Esophagus muscularis mucosa (tissue), 4 donors: Measurements from ENCODE around the gene NAPA. TPM values are rescaled to one million over a fixed set of nuclear protein-coding genes. Genes with fewer than 3 reads are reported as not detected.

Experiments used
- DNase-seq: peaks from one replicate; pipeline ENCODE4 v3.0.0-alpha.2; 2017; ENCODE audit errors: extremely low spot score
- H3K27ac ChIP-seq, 4 donors: fragments of 200-600 bp; sonication (generic); replicated peaks in 1 of 4; 1 replicate in 3 of 4; 2 replicates in 1 of 4; pipeline ENCODE4 v1.5.1; 2016 to 2019; ENCODE audit warnings: mild to moderate bottlenecking in 1 of 4
- H3K27me3 ChIP-seq, 4 donors: fragments of 200-600 bp; sonication (generic); one replicate each; pipeline versions ENCODE4 v1.5.1 to v1.6.0; 2016 to 2019
- H3K36me3 ChIP-seq, 4 donors: fragments of 200-600 bp; sonication (generic); one replicate each; pipeline ENCODE4 v1.5.1; 2016 to 2019
- H3K4me1 ChIP-seq, 4 donors: fragments of 200-600 bp; sonication (generic); one replicate each; pipeline ENCODE4 v1.5.1; 2016 to 2019
- H3K4me3 ChIP-seq, 4 donors: fragments of 200-600 bp; sonication (generic); 1 replicate in 2 of 4; 2 replicates in 2 of 4; pipeline ENCODE4 v1.5.1; 2016 to 2019; ENCODE audit warnings: mild to moderate bottlenecking in 4 of 4, moderate library complexity in 1 of 4
- H3K9me3 ChIP-seq, 4 donors: fragments of 200-600 bp; sonication (generic); 1 replicate in 3 of 4; 2 replicates in 1 of 4; pipeline ENCODE4 v1.5.1; 2016 to 2019
- CTCF ChIP-seq, 3 experiments: fragments of 200-600 bp in 2 of 3; fragments of 450-650 bp in 1 of 3; sonication (generic) in 2 of 3; IDR thresholded peaks; one replicate each; pipeline ENCODE4 v1.5.1; 2017 to 2019; ENCODE audit warnings: antibody characterized with exemption in 3 of 3, mild to moderate bottlenecking in 2 of 3, moderate library complexity in 1 of 3
- EP300 ChIP-seq: sonication (generic); formaldehyde crosslinking; IDR thresholded peaks from one replicate; pipeline ENCODE4 v1.6.1; 2017; ENCODE audit warnings: antibody characterized with exemption
- POLR2A ChIP-seq: fragments of 450-650 bp; IDR thresholded peaks from one replicate; pipeline ENCODE4 v1.6.1; 2017; ENCODE audit warnings: antibody characterized with exemption, moderate library complexity, mild to moderate bottlenecking, low read depth
- POLR2AphosphoS5 ChIP-seq, 2 donors: sonication (generic); formaldehyde crosslinking; IDR thresholded peaks; one replicate each; pipeline ENCODE4 v1.6.1; 2017; ENCODE audit warnings: antibody characterized with exemption in 2 of 2
- WGBS: methylation state at CpG from one replicate; pipeline ENCODE4 v1.1.5; 2018; 5-methylcytosine and 5-hydroxymethylcytosine counted together
- intact Hi-C: fragments of 100-400 bp; cut with DNase I; formaldehyde crosslinking; loops from one replicate; pipeline ENCODE4 v1.15.1; 2023
- total RNA-seq, 4 donors: library from RNA; depleted of rRNA; stranded (reverse); fragments of >200 nt; gene quantifications; one replicate each; pipeline versions ENCODE4 v1.1.0 to v1.2.1, GENCODE V29; 2016

Gene NAPA
- total RNA-seq, 4 donors from 2014 or later, result 109 to 164 (median 148) TPM

- intact Hi-C loops, result no loop called here
- no peak overlapping the region for H3K27ac ChIP-seq
- 83% methylated on average over 12 of the region's 13 CpGs for WGBS
Observed at GRCh38 chr19:47503130-47503825, 11.6 kb downstream of the NAPA start.

GRCh38 chr19:47499863-47500830, 14.7 kb downstream of the NAPA start:
- Histone ChIP-seq H3K9me3 (no peaks in the 10 kb centered on the region), H3K27ac (no peak overlapping the region), H3K36me3 (peaks cover 42 to 98% (median 88%) of the 10 kb centered on the region in 4 donors), H3K4me3 (no peak overlapping the region), H3K4me1 (peaks cover 0 to 31% (median 11%) of the 10 kb centered on the region in 4 donors), H3K27me3 (no peaks in the 10 kb centered on the region)
- intact Hi-C loops, result no loop called here
- 90% methylated on average over 19 of the region's 32 CpGs for WGBS
- no peak for DNase-seq
- TF ChIP-seq EP300, result no peak
- TF ChIP-seq POLR2AphosphoS5 (IDR thresholded peaks at IDR 0.05), result no peak
- TF ChIP-seq CTCF (IDR thresholded peaks at IDR 0.05), result no peak
- TF ChIP-seq POLR2A, result no peak

More at GRCh38 chr19:47503130-47503825, 11.6 kb downstream of the NAPA start:
- H3K4me1 ChIP-seq, result peaks cover 23 to 40% (median 31%) of the 10 kb centered on the region in 4 donors
- H3K36me3 ChIP-seq, result peaks cover 39 to 75% (median 67%) of the 10 kb centered on the region in 4 donors
- no peaks in the 10 kb centered on the region for H3K9me3 ChIP-seq
- H3K4me3 ChIP-seq, result no peak overlapping the region
- H3K27me3 ChIP-seq, result no peaks in the 10 kb centered on the region
- DNase-seq, result no peak
- no peak for TF ChIP-seq POLR2A
- TF ChIP-seq CTCF (IDR thresholded peaks at IDR 0.05), result no peak
- TF ChIP-seq POLR2AphosphoS5 (IDR thresholded peaks at IDR 0.05), result no peak
- TF ChIP-seq EP300, result no peak

- no peak for DNase-seq
- Histone ChIP-seq H3K4me1 (peaks cover under 1 to 35% (median 13%) of the 10 kb centered on the region in 4 donors), H3K27me3 (no peaks in the 10 kb centered on the region), H3K36me3 (peaks cover 42 to 98% (median 93%) of the 10 kb centered on the region in 4 donors), H3K27ac (no peak overlapping the region), H3K4me3 (no peak overlapping the region), H3K9me3 (no peaks in the 10 kb centered on the region)
- WGBS, result 85% methylated on average over 4 of the region's 7 CpGs
- no peak for TF ChIP-seq POLR2AphosphoS5 (IDR thresholded peaks at IDR 0.05)
- TF ChIP-seq CTCF (IDR thresholded peaks at IDR 0.05), result no peak
- no peak for TF ChIP-seq POLR2A
- TF ChIP-seq EP300, result no peak
- intact Hi-C loops, result no loop called here
Observed at GRCh38 chr19:47499371-47499770, 15.5 kb downstream of the NAPA start.

- WGBS, result 98% methylated on average over 4 of the region's 5 CpGs
- H3K27ac ChIP-seq, result no peak overlapping the region
- peaks cover 7 to 35% (median 14%) of the 10 kb centered on the region in 4 donors for H3K4me1 ChIP-seq
- H3K27me3 ChIP-seq, result no peaks in the 10 kb centered on the region
- H3K9me3 ChIP-seq, result no peaks in the 10 kb centered on the region
- intact Hi-C loops, result no loop called here
- no peak for TF ChIP-seq CTCF (IDR thresholded peaks at IDR 0.05)
- TF ChIP-seq EP300, result no peak
- no peak for TF ChIP-seq POLR2AphosphoS5 (IDR thresholded peaks at IDR 0.05)
- TF ChIP-seq POLR2A, result no peak
- DNase-seq, result no peak
- peaks cover 36 to 98% (median 90%) of the 10 kb centered on the region in 4 donors for H3K36me3 ChIP-seq
- H3K4me3 ChIP-seq, result no peak overlapping the region
Observed at GRCh38 chr19:47498561-47498960, 16.3 kb downstream of the NAPA start.
